MM.1S (cell line): Measurements from ENCODE around the gene DTX1.

Experiments
- DNase-seq: peaks from one replicate; pipeline ENCODE4 v3.0.0-alpha.2; 2015
- H2AFZ ChIP-seq: fragments of 300-600 bp; sonication (generic); 2 replicates; pipeline ENCODE4 v1.6.0; 2016; ENCODE audit warnings: antibody characterized with exemption, low read length
- H3F3A ChIP-seq: fragments of 300-600 bp; sonication (generic); 2 replicates; pipeline ENCODE4 v1.6.1; 2016; ENCODE audit warnings: mild to moderate bottlenecking, antibody characterized with exemption, low read length, moderate library complexity, mixed read lengths; ENCODE audit not compliant: insufficient read depth
- H3K27ac ChIP-seq: fragments of 300-600 bp; sonication (generic); 2 replicates; pipeline ENCODE4 v1.5.1; 2016; ENCODE audit warnings: mild to moderate bottlenecking, low read length
- H3K27me3 ChIP-seq: fragments of 300-600 bp; sonication (generic); replicated peaks from 2 replicates; pipeline ENCODE4 v1.6.0; 2016; ENCODE audit warnings: low read length; ENCODE audit not compliant: insufficient read depth
- H3K36me3 ChIP-seq: fragments of 300-600 bp; sonication (generic); replicated peaks from 2 replicates; pipeline ENCODE4 v1.6.1; 2016; ENCODE audit warnings: mild to moderate bottlenecking, low read length, mixed read lengths; ENCODE audit not compliant: insufficient read depth
- H3K4me1 ChIP-seq: fragments of 300-600 bp; sonication (generic); 2 replicates; pipeline ENCODE4 v1.6.1; 2016; ENCODE audit warnings: low read length, mixed read lengths
- H3K4me2 ChIP-seq: fragments of 300-600 bp; sonication (generic); 2 replicates; pipeline ENCODE4 v1.6.0; 2016; ENCODE audit warnings: low read depth, low read length
- H3K4me3 ChIP-seq: fragments of 300-600 bp; sonication (generic); 2 replicates; pipeline ENCODE4 v1.5.1; 2016; ENCODE audit warnings: low read length, mixed read lengths
- H3K79me2 ChIP-seq: fragments of 300-600 bp; sonication (generic); 2 replicates; pipeline ENCODE4 v1.6.1; 2016; ENCODE audit warnings: mixed run types, low read length, mixed read lengths
- H3K9ac ChIP-seq: fragments of 300-600 bp; sonication (generic); 2 replicates; pipeline ENCODE4 v1.6.1; 2016; ENCODE audit warnings: low read length, mixed read lengths
- H3K9me2 ChIP-seq: fragments of 300-600 bp; sonication (generic); replicated peaks from 2 replicates; pipeline ENCODE4 v1.6.1; 2016; ENCODE audit warnings: mild to moderate bottlenecking, low read length, mixed read lengths; ENCODE audit not compliant: insufficient read depth
- H3K9me3 ChIP-seq: fragments of 300-600 bp; sonication (generic); replicated peaks from 2 replicates; pipeline ENCODE4 v1.6.1; 2016; ENCODE audit warnings: mild to moderate bottlenecking, low read length, mixed read lengths; ENCODE audit not compliant: insufficient read depth
- H4K20me1 ChIP-seq: fragments of 300-600 bp; sonication (generic); 2 replicates; pipeline ENCODE4 v1.6.1; 2016; ENCODE audit warnings: mild to moderate bottlenecking, low read length, moderate library complexity, mixed read lengths; ENCODE audit not compliant: insufficient read depth
- CTCF ChIP-seq: fragments of 300-600 bp; sonication (generic); IDR thresholded peaks from 2 replicates; pipeline ENCODE4 v1.5.1; 2016; ENCODE audit warnings: antibody characterized with exemption, low read length, mixed read lengths
- EZH2 ChIP-seq: fragments of 300-600 bp; sonication (generic); optimal IDR thresholded peaks from 2 replicates; pipeline ENCODE3; 2017; ENCODE audit warnings: low read depth, mild to moderate bottlenecking, antibody characterized with exemption, low read length, mixed read lengths
- EZH2phosphoT487 ChIP-seq: fragments of 300-600 bp; sonication (generic); IDR thresholded peaks from 2 replicates; pipeline ENCODE4 v1.6.1; 2018; ENCODE audit warnings: antibody characterized with exemption, low read length

Gene DTX1

GRCh38 chr12:113095405-113095804 lies 38.9 kb downstream of the DTX1 start:
- TF ChIP-seq CTCF (no peak), EZH2 (no peak), EZH2phosphoT487 (no peak)
- Histone ChIP-seq H3K4me2 (no peak overlapping the region), H3K4me1 (no peaks in the 10 kb centered on the region), H3K36me3 (no peaks in the 10 kb centered on the region), H3K9me2 (no peaks in the 10 kb centered on the region), H3K9ac (no peak overlapping the region), H2AFZ (no peak overlapping the region), H3F3A (no peaks in the 10 kb centered on the region), H3K79me2 (no peaks in the 10 kb centered on the region), H3K9me3 (no peaks in the 10 kb centered on the region), H3K27ac (no peak overlapping the region), H4K20me1 (no peaks in the 10 kb centered on the region), H3K27me3 (no peaks in the 10 kb centered on the region), H3K4me3 (no peak overlapping the region)
- no peak for DNase-seq

GRCh38 chr12:113096675-113097461 lies 40.3 kb downstream of the DTX1 start:
- TF ChIP-seq EZH2 = no peak
- no peak for TF ChIP-seq CTCF
- no peak for TF ChIP-seq EZH2phosphoT487
- H4K20me1 ChIP-seq = no peaks in the 10 kb centered on the region
- H3K9me2 ChIP-seq = no peaks in the 10 kb centered on the region
- H2AFZ ChIP-seq = no peak overlapping the region
- H3F3A ChIP-seq = no peaks in the 10 kb centered on the region
- no peak overlapping the region for H3K27ac ChIP-seq
- H3K27me3 ChIP-seq = no peaks in the 10 kb centered on the region
- H3K4me3 ChIP-seq = no peak overlapping the region
- no peak for DNase-seq
- H3K4me2 ChIP-seq = no peak overlapping the region
- H3K36me3 ChIP-seq = no peaks in the 10 kb centered on the region
- H3K9me3 ChIP-seq = no peaks in the 10 kb centered on the region
- H3K9ac ChIP-seq = no peak overlapping the region
- no peaks in the 10 kb centered on the region for H3K79me2 ChIP-seq
- no peaks in the 10 kb centered on the region for H3K4me1 ChIP-seq

GRCh38 chr12:113097716-113098440 lies 41.3 kb downstream of the DTX1 start:
- Histone ChIP-seq H3K9ac (no peak overlapping the region), H3K9me3 (no peaks in the 10 kb centered on the region), H3K27ac (no peak overlapping the region), H2AFZ (no peak overlapping the region), H3K9me2 (no peaks in the 10 kb centered on the region), H3F3A (no peaks in the 10 kb centered on the region), H3K4me2 (no peak overlapping the region), H3K27me3 (no peaks in the 10 kb centered on the region), H3K4me1 (no peaks in the 10 kb centered on the region), H3K79me2 (no peaks in the 10 kb centered on the region), H3K4me3 (no peak overlapping the region), H4K20me1 (no peaks in the 10 kb centered on the region), H3K36me3 (no peaks in the 10 kb centered on the region)
- TF ChIP-seq EZH2phosphoT487 = no peak
- no peak for TF ChIP-seq CTCF
- no peak for TF ChIP-seq EZH2
- DNase-seq = no peak
